B cell (primary cell): Measurements from ENCODE around the gene ACP6. TPM values are rescaled to one million over a fixed set of nuclear protein-coding genes. Genes with fewer than 3 reads are reported as not detected.

Experiments
- ATAC-seq: fragments of 200-7000 bp; cut with Tn5 transposase; one replicate; pipeline ENCODE4 v1.10.0; 2021; ENCODE audit warnings: low read depth, mild to moderate bottlenecking, moderate number of reproducible peaks, moderate library complexity
- CTCF ChIA-PET: fragments of 350-600 bp; sonication (Branson Sonifier 250); formaldehyde crosslinking; loops from one replicate; lab custom pipeline; 2021; ENCODE audit warnings: antibody characterized with exemption, inconsistent platforms; lab: Charles Lee
- POLR2A ChIA-PET: fragments of 350-600 bp; sonication (Branson Sonifier 250); formaldehyde crosslinking; loops from one replicate; lab custom pipeline; 2021; ENCODE audit warnings: antibody characterized with exemption; lab: Charles Lee
- DNase-seq: peaks from one replicate; pipeline ENCODE4 v3.0.0; 2013
- H2AFZ ChIP-seq: 2 replicates; pipeline ENCODE4 v1.6.1; 2012; ENCODE audit warnings: mild to moderate bottlenecking, low read depth, low read length; ENCODE audit not compliant: insufficient read depth, poor library complexity, severe bottlenecking
- H3K27ac ChIP-seq, 2 donors: 1 replicate in 1 of 2; 2 replicates in 1 of 2; pipeline ENCODE4 v1.5.1; 2012 to 2013; ENCODE audit warnings: low read length in 2 of 2, mild to moderate bottlenecking in 2 of 2, moderate library complexity in 1 of 2
- H3K27me3 ChIP-seq, 4 experiments: fragments of 200-600 bp in 1 of 4; sonication (generic) in 1 of 4; replicated peaks in 1 of 4; 1 replicate in 2 of 4; 2 replicates in 2 of 4; pipeline versions ENCODE4 v1.6.1 to v1.7.0; 2013 to 2016; ENCODE audit warnings: low read length in 3 of 4, mild to moderate bottlenecking in 2 of 4, mixed read lengths in 1 of 4, moderate library complexity in 1 of 4; ENCODE audit not compliant: insufficient read depth in 4 of 4, control insufficient read depth in 3 of 4; ENCODE audit errors: control extremely low read depth in 1 of 4
- H3K36me3 ChIP-seq, 2 experiments: replicated peaks in 1 of 2; 1 replicate in 1 of 2; 2 replicates in 1 of 2; pipeline versions ENCODE4 v1.6.1 to v1.7.1; 2013; ENCODE audit warnings: low read length in 1 of 2; ENCODE audit not compliant: insufficient read depth in 2 of 2, control insufficient read depth in 1 of 2; ENCODE audit errors: control extremely low read depth in 1 of 2, extremely low read depth in 1 of 2
- H3K4me1 ChIP-seq, 2 donors: fragments of 200-600 bp in 1 of 2; sonication (generic) in 1 of 2; 1 replicate in 1 of 2; 2 replicates in 1 of 2; pipeline versions ENCODE4 v1.5.1 to v1.6.1; 2013 to 2017; ENCODE audit warnings: low read length in 2 of 2; ENCODE audit not compliant: control insufficient read depth in 2 of 2, insufficient read depth in 2 of 2
- H3K4me2 ChIP-seq: replicated peaks from 2 replicates; pipeline ENCODE3; 2012; ENCODE audit warnings: mild to moderate bottlenecking, low read depth, low read length; ENCODE audit not compliant: poor library complexity, severe bottlenecking
- H3K4me3 ChIP-seq, 5 experiments: fragments of 200-600 bp in 1 of 5; sonication (generic) in 1 of 5; 1 replicate in 3 of 5; 2 replicates in 2 of 5; pipeline versions ENCODE4 v1.5.1 to v1.7.0; 2011 to 2016; ENCODE audit warnings: low read length in 4 of 5, mild to moderate bottlenecking in 4 of 5, low read depth in 2 of 5, control low read depth in 1 of 5, moderate library complexity in 1 of 5; ENCODE audit not compliant: insufficient read depth in 1 of 5; ENCODE audit errors: control extremely low read depth in 1 of 5, extremely low read depth in 1 of 5
- H3K79me2 ChIP-seq: fragments of 200-600 bp; sonication (generic); one replicate; pipeline ENCODE4 v1.6.0; 2016; ENCODE audit warnings: low read length; ENCODE audit not compliant: control insufficient read depth, insufficient read depth
- H3K9ac ChIP-seq: fragments of 200-600 bp; sonication (generic); 2 replicates; pipeline ENCODE4 v1.6.1; 2017; ENCODE audit warnings: mild to moderate bottlenecking, low read length, moderate library complexity
- H3K9me3 ChIP-seq, 3 donors: one replicate each; pipeline versions ENCODE4 v1.6.1 to v1.7.1; 2013; ENCODE audit warnings: low read length in 2 of 3; ENCODE audit not compliant: control insufficient read depth in 2 of 3, insufficient read depth in 1 of 3; ENCODE audit errors: control extremely low read depth in 1 of 3
- H4K20me1 ChIP-seq: 2 replicates; pipeline ENCODE4 v1.6.0; 2012; ENCODE audit warnings: mild to moderate bottlenecking, low read length; ENCODE audit not compliant: insufficient read depth, control insufficient read depth, poor library complexity, severe bottlenecking
- H3K27ac Mint-ChIP-seq: one replicate; pipeline ENCODE4 v1.8.0; 2021; ENCODE audit warnings: mixed read lengths
- H3K27me3 Mint-ChIP-seq: one replicate; pipeline ENCODE4 v1.8.0; 2021; ENCODE audit warnings: mixed read lengths
- H3K4me1 Mint-ChIP-seq: one replicate; pipeline ENCODE4 v1.8.0; 2021; ENCODE audit warnings: mixed read lengths
- H3K4me3 Mint-ChIP-seq: one replicate; pipeline ENCODE4 v1.8.0; 2021; ENCODE audit warnings: mixed read lengths
- H3K9me3 Mint-ChIP-seq: one replicate; pipeline ENCODE4 v1.8.0; 2022; ENCODE audit warnings: mixed read lengths; ENCODE audit not compliant: insufficient read depth
- EZH2 ChIP-seq: IDR thresholded peaks from 2 replicates; pipeline ENCODE4 v1.6.1; 2012; ENCODE audit warnings: borderline replicate concordance, low read depth, mild to moderate bottlenecking, moderate library complexity, low read length; ENCODE audit not compliant: insufficient read depth, poor library complexity, severe bottlenecking
- WGBS: methylation state at CpG from one replicate; pipeline ENCODE4 v1.1.5; 2013; ENCODE audit warnings: missing lambda C conversion rate; ENCODE audit not compliant: insufficient coverage; 5-methylcytosine and 5-hydroxymethylcytosine counted together
- intact Hi-C: fragments of 100-400 bp; cut with micrococcal nuclease; formaldehyde crosslinking; loops from one replicate; pipeline ENCODE4 v1.10.0; 2022
- polyA plus RNA-seq: library from polyadenylated mRNA; depleted of rRNA; stranded (reverse); fragments of >200 nt; gene quantifications from 2 replicates; pipeline ENCODE4 v1.2.3, GENCODE V29; 2012
- total RNA-seq, 2 donors: library from RNA; stranded (reverse); fragments of 120-200 nt in 1 of 2; gene quantifications; 1 replicate in 1 of 2; 2 replicates in 1 of 2; pipeline versions ENCODE4 v1.2.3 to v1.2.4, GENCODE V29; 2013 to 2022
- TF ChIP-seq, protein P1 (sequence below): fragments of 200-600 bp; IDR thresholded peaks from one replicate; pipeline ENCODE4 v1.8.0; 2022; ENCODE audit warnings: antibody characterized with exemption, mild to moderate bottlenecking

Gene ACP6
- total and polyA plus RNA-seq, 2 donors (not counting 1 experiment from before 2014, with no cell fraction given) = 5.0 to 15.7 TPM

DNA sequence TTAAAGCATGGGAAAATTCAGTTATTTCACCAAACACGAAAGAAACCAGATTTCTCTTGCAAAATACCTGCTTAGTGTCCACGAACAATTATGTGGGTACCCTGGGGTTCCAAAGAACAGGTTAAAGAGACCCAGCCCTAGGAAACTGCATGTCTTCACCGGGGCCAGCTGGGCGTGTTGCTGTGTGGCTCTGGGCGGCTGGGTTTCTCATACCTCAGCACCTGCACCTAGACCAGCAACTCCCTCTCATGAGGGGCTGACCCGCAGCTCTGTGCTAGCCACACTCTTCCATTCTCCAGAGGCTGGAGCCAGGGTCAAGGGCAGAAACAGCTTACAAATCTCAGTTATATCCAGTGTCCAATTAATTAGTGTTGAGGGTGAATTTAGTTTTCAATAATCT lies 40.3 kb downstream of the ACP6 start:
- H3K9me3 Mint-ChIP-seq = no peaks in the 10 kb centered on the region
- H3K79me2 ChIP-seq = no peaks in the 10 kb centered on the region
- H3K27ac Mint-ChIP-seq = no peak overlapping the region
- no peaks in the 10 kb centered on the region for H3K27me3 Mint-ChIP-seq
- H4K20me1 ChIP-seq = no peaks in the 10 kb centered on the region
- no peak overlapping the region for H3K27ac ChIP-seq
- 98% methylated on average over 5 of the region's 6 CpGs for WGBS
- no peak for DNase-seq
- TF ChIP-seq, protein P1, sequence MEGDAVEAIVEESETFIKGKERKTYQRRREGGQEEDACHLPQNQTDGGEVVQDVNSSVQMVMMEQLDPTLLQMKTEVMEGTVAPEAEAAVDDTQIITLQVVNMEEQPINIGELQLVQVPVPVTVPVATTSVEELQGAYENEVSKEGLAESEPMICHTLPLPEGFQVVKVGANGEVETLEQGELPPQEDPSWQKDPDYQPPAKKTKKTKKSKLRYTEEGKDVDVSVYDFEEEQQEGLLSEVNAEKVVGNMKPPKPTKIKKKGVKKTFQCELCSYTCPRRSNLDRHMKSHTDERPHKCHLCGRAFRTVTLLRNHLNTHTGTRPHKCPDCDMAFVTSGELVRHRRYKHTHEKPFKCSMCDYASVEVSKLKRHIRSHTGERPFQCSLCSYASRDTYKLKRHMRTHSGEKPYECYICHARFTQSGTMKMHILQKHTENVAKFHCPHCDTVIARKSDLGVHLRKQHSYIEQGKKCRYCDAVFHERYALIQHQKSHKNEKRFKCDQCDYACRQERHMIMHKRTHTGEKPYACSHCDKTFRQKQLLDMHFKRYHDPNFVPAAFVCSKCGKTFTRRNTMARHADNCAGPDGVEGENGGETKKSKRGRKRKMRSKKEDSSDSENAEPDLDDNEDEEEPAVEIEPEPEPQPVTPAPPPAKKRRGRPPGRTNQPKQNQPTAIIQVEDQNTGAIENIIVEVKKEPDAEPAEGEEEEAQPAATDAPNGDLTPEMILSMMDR = no peak
- H3K27me3 ChIP-seq = no peaks in the 10 kb centered on the region
- no peak overlapping the region for H3K4me3 Mint-ChIP-seq
- POLR2A ChIA-PET = no interaction called here
- H3K9me3 ChIP-seq = no peaks in the 10 kb centered on the region
- H3K4me1 Mint-ChIP-seq = peaks cover 11% of the 10 kb centered on the region
- no peak overlapping the region for H3K4me2 ChIP-seq
- no peak for ATAC-seq
- H3K9ac ChIP-seq = no peak overlapping the region
- no peaks in the 10 kb centered on the region for H3K36me3 ChIP-seq
- H3K4me3 ChIP-seq = no peak overlapping the region
- peaks cover 7% of the 10 kb centered on the region in 2 donors for H3K4me1 ChIP-seq
- H2AFZ ChIP-seq = no peak overlapping the region
- CTCF ChIA-PET = interaction anchor here (1.5 to 3.0 kb wide), 4 partner anchors 8 to 136 kb away, joined by 3 to 14 read pairs (median 8); no protein-coding TSS in a partner anchor
- intact Hi-C loops = no loop called here

DNA sequence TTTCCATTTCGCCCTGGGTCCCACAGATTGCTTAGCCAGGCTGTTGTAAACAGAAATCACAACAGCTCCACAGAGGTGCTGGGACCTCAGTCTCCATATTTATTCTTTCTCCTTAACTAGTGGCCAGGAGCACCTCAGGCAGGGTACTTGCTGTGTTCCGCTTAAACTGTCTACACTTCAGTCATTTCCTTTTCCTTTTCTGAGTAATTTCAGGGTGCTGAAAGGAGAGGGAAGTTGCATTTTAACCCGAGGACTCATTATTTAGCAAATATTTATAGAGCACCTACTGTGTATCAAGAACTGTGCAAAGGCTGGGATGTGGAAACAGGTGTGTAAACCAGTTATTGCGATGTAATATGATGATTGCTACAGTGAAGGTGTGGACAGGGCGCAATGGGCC lies 41.9 kb downstream of the ACP6 start:
- ChIA-PET POLR2A (no interaction called here), CTCF (interaction anchor here (1.0 to 4.0 kb wide), 9 partner anchors 9 to 135 kb away, joined by 3 to 21 read pairs (median 7); a partner anchor contains a TSS)
- H3K27ac Mint-ChIP-seq = no peak overlapping the region
- Histone ChIP-seq H3K27me3 (no peaks in the 10 kb centered on the region), H3K4me1 (peaks cover 7% of the 10 kb centered on the region in 2 donors), H3K36me3 (no peaks in the 10 kb centered on the region), H3K9ac (no peak overlapping the region), H3K9me3 (no peaks in the 10 kb centered on the region), H3K79me2 (no peaks in the 10 kb centered on the region), H3K4me2 (no peak overlapping the region), H4K20me1 (no peaks in the 10 kb centered on the region), H2AFZ (no peak overlapping the region), H3K4me3 (no peak overlapping the region), H3K27ac (no peak overlapping the region)
- DNase-seq = no peak
- intact Hi-C loops = loop anchor here (10.0 kb wide), 1 partner anchor 156 kb away; no protein-coding TSS in a partner anchor
- 95% methylated on average over 3 of the region's 5 CpGs for WGBS
- no peaks in the 10 kb centered on the region for H3K9me3 Mint-ChIP-seq
- TF ChIP-seq, protein P1 = no peak
- TF ChIP-seq EZH2 = no peak
- no peaks in the 10 kb centered on the region for H3K27me3 Mint-ChIP-seq
- H3K4me1 Mint-ChIP-seq = peaks cover 11% of the 10 kb centered on the region
- ATAC-seq = no peak
- H3K4me3 Mint-ChIP-seq = no peak overlapping the region
